ENCODE results near the gene KIAA0408. TPM values are rescaled to one million over a fixed set of nuclear protein-coding genes. Genes with fewer than 3 reads are reported as not detected.

KIAA0408 gene
- total and polyA plus RNA-seq, 12 donors: 0.18 to 8.6 (median 2.4) TPM

DNA sequence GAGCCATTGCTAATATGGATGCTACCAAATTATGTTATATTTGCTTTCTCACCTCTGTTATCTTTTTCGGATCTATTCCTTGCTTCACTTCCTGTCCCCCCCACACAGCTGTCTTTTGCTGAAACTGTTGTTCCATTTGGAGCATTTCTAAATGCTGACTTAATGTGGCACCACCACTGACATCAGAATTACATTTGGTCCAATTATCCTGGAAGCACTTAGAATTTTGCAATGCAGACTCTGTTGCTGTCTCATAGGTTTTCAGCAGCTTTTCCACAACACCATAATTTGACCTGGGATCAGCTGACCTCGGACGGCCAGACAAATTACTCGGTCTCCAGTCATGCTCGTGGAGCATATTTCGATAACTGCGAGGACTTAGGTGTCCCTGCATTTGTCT lies 12.8 kb downstream of the KIAA0408 start:
- H3K4me3 ChIP-seq: no peak overlapping the region
- no peaks in the 10 kb centered on the region for H3K27me3 ChIP-seq
- TF ChIP-seq, protein P1, sequence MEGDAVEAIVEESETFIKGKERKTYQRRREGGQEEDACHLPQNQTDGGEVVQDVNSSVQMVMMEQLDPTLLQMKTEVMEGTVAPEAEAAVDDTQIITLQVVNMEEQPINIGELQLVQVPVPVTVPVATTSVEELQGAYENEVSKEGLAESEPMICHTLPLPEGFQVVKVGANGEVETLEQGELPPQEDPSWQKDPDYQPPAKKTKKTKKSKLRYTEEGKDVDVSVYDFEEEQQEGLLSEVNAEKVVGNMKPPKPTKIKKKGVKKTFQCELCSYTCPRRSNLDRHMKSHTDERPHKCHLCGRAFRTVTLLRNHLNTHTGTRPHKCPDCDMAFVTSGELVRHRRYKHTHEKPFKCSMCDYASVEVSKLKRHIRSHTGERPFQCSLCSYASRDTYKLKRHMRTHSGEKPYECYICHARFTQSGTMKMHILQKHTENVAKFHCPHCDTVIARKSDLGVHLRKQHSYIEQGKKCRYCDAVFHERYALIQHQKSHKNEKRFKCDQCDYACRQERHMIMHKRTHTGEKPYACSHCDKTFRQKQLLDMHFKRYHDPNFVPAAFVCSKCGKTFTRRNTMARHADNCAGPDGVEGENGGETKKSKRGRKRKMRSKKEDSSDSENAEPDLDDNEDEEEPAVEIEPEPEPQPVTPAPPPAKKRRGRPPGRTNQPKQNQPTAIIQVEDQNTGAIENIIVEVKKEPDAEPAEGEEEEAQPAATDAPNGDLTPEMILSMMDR (IDR thresholded peaks at IDR 0.05): no peak
- no peak for TF ChIP-seq POLR2A (IDR thresholded peaks at IDR 0.05)
- H3K9me3 ChIP-seq (replicated peaks in 1 of 3): no peaks in the 10 kb centered on the region
- no peak overlapping the region for H3K27ac ChIP-seq
- DNase-seq: no peak
- no peaks in the 10 kb centered on the region for H3K36me3 ChIP-seq (replicated peaks in 1 of 2)
- intact Hi-C loops (cut with DNase I): no loop called here
- no peaks in the 10 kb centered on the region for H3K4me1 ChIP-seq (replicated peaks in 1 of 2)
- WGBS, 4 donors: 82 to 90% (median 88%) methylated on average over 4 to 7 of the region's 7 CpGs

DNA sequence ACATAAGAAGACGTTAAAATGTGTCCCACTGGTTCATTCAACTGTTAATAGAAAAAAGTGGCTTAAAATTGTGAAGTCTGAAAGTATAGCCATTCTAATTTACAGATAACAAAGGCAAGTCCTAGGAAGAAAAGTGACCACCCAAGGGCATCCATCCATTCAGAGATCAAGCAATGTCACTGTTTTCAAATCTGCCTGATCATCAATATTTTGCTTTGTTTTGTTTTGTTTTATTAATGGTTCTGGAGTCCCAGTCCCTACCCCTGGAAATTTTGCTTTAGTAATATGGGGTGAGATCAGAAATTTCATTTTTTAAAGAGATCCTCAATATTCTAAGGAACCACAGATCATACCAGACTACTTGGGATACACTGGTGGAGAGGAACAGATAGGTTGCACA lies 17.3 kb downstream of the KIAA0408 start:
- no peak for DNase-seq
- no peaks in the 10 kb centered on the region for H3K36me3 ChIP-seq (replicated peaks in 1 of 2)
- H3K9me3 ChIP-seq (replicated peaks in 1 of 3): no peaks in the 10 kb centered on the region
- H3K4me3 ChIP-seq: no peak overlapping the region
- TF ChIP-seq, protein P1 (IDR thresholded peaks at IDR 0.05): no peak
- TF ChIP-seq POLR2A (IDR thresholded peaks at IDR 0.05): no peak
- intact Hi-C loops (cut with DNase I): no loop called here
- H3K4me1 ChIP-seq (replicated peaks in 1 of 2): no peaks in the 10 kb centered on the region
- 69 to 85% (median 80%) methylated on average over 1 of the region's 1 CpG for WGBS, 4 donors
- H3K27me3 ChIP-seq: no peaks in the 10 kb centered on the region
- no peak overlapping the region for H3K27ac ChIP-seq

DNA sequence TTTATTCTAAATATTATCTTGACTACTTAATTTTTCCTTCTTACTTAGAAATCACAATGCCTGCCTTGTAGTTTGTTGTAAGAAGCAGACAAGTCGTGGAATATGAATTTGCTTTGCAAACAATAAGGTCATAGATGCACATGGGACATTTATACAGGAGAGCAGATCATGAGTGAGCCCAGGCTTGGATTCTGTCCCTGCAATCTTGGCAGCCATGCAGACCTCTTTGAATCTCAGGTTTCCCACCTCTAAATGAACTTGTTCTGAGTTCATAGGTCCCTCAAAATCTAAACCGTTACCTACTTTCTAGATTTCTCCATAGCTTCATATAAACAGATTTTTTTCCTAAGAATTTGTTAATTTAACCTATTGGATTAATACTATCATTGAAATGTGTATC lies 19.5 kb downstream of the KIAA0408 start:
- no peak overlapping the region for H3K4me3 ChIP-seq
- no peaks in the 10 kb centered on the region for H3K27me3 ChIP-seq
- no peak overlapping the region for H3K27ac ChIP-seq
- WGBS, 4 donors: 26 to 48% (median 33%) methylated on average over 2 of the region's 2 CpGs
- TF ChIP-seq, protein P1 (IDR thresholded peaks at IDR 0.05): no peak
- no peak for TF ChIP-seq POLR2A (IDR thresholded peaks at IDR 0.05)
- no peaks in the 10 kb centered on the region for H3K9me3 ChIP-seq (replicated peaks in 1 of 3)
- H3K4me1 ChIP-seq (replicated peaks in 1 of 2): no peaks in the 10 kb centered on the region
- no peak for DNase-seq
- intact Hi-C loops (cut with DNase I): no loop called here
- H3K36me3 ChIP-seq (replicated peaks in 1 of 2): no peaks in the 10 kb centered on the region

DNA sequence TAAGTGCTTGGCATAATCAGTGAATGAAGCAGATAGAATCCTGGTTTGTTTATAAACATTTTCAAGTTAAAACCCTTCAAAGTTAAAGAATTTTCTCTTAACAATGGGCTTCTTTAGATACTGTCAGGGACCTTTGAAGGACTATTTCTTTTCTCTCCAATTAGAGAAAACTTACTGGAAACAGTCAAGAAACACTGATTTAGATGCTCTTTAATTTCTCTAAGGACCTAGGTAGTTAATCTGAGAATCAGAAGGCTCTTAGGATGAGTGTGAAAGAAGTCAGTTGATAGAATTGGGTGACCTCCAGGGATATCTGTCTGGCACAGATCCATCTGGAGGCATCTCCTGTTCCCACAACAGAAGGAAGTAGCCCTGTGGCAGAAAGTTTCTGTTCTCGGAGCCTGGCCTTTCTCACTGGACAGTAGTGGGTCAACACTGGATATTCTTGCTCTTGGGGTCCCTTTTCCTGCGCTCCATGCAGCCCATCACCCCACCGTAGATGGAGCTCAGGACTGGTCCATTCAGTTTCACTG lies 22.5 kb downstream of the KIAA0408 start:
- H3K27ac ChIP-seq: no peak overlapping the region
- intact Hi-C loops (cut with DNase I): no loop called here
- no peaks in the 10 kb centered on the region for H3K27me3 ChIP-seq
- H3K36me3 ChIP-seq (replicated peaks in 1 of 2): no peaks in the 10 kb centered on the region
- no peak overlapping the region for H3K4me3 ChIP-seq
- WGBS, 4 donors: 76 to 78% (median 77%) methylated on average over 3 of the region's 3 CpGs
- peak in 2 of 7 donors; percentile 10 to 11 for DNase-seq
- no peak for TF ChIP-seq POLR2A (IDR thresholded peaks at IDR 0.05)
- TF ChIP-seq, protein P1 (IDR thresholded peaks at IDR 0.05): no peak
- no peaks in the 10 kb centered on the region for H3K9me3 ChIP-seq (replicated peaks in 1 of 3)
- H3K4me1 ChIP-seq (replicated peaks in 1 of 2): no peaks in the 10 kb centered on the region
